Spleen (tissue), 7 donors: ENCODE data around the gene XYLT1.

ENCODE experiments used
- POLR2AphosphoS5 ChIP-seq, 3 donors: sonication (generic); formaldehyde crosslinking; IDR thresholded peaks; one replicate each; pipeline ENCODE4 v1.5.1; 2017; ENCODE audit warnings: antibody characterized with exemption in 3 of 3
- TF ChIP-seq, protein P1 (sequence below), 11 experiments: fragments of 200-600 bp in 7 of 11; fragments of 450-650 bp in 4 of 11; sonication (generic) in 4 of 11; IDR thresholded peaks in 8 of 11; conservative IDR thresholded peaks in 3 of 11; 1 replicate in 7 of 11; 2 replicates in 4 of 11; pipeline versions ENCODE4 v1.4.0 to v1.8.0; 2016 to 2021; ENCODE audit warnings: antibody characterized with exemption in 11 of 11, inconsistent platforms in 4 of 11, mild to moderate bottlenecking in 1 of 11
- donor health status: DM: no; HTN: no; CAD: no; lungs with moderate emphysema.
- donor health status: DM: no; HTN: no; CAD: no.
- donor health status: DM: no; HTN: no; CAD: no.

GRCh38 chr16:17275076-17276009 lies 195.4 kb downstream of the XYLT1 start:
- TF ChIP-seq, protein P1, sequence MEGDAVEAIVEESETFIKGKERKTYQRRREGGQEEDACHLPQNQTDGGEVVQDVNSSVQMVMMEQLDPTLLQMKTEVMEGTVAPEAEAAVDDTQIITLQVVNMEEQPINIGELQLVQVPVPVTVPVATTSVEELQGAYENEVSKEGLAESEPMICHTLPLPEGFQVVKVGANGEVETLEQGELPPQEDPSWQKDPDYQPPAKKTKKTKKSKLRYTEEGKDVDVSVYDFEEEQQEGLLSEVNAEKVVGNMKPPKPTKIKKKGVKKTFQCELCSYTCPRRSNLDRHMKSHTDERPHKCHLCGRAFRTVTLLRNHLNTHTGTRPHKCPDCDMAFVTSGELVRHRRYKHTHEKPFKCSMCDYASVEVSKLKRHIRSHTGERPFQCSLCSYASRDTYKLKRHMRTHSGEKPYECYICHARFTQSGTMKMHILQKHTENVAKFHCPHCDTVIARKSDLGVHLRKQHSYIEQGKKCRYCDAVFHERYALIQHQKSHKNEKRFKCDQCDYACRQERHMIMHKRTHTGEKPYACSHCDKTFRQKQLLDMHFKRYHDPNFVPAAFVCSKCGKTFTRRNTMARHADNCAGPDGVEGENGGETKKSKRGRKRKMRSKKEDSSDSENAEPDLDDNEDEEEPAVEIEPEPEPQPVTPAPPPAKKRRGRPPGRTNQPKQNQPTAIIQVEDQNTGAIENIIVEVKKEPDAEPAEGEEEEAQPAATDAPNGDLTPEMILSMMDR (IDR thresholded peaks at IDR 0.05 in 8 of 11, conservative IDR thresholded peaks at IDR 0.05 in 3 of 11) = no peak
- no peak for TF ChIP-seq POLR2AphosphoS5 (IDR thresholded peaks at IDR 0.05)
